Body of pancreas (tissue), 4 donors: ENCODE results near the gene TBX10.

Source experiments
- POLR2A ChIP-seq, 3 donors: fragments of 450-650 bp; IDR thresholded peaks; one replicate each; pipeline ENCODE4 v1.6.1; 2016; ENCODE audit warnings: antibody characterized with exemption in 3 of 3, mild to moderate bottlenecking in 2 of 3
- TF ChIP-seq, protein P1 (sequence below), 7 experiments: fragments of 450-650 bp in 4 of 7; fragments of 200-600 bp in 3 of 7; sonication (generic) in 3 of 7; IDR thresholded peaks; one replicate each; pipeline ENCODE4 v1.5.1; 2016 to 2019; ENCODE audit warnings: antibody characterized with exemption in 7 of 7

- TF ChIP-seq, protein P1, sequence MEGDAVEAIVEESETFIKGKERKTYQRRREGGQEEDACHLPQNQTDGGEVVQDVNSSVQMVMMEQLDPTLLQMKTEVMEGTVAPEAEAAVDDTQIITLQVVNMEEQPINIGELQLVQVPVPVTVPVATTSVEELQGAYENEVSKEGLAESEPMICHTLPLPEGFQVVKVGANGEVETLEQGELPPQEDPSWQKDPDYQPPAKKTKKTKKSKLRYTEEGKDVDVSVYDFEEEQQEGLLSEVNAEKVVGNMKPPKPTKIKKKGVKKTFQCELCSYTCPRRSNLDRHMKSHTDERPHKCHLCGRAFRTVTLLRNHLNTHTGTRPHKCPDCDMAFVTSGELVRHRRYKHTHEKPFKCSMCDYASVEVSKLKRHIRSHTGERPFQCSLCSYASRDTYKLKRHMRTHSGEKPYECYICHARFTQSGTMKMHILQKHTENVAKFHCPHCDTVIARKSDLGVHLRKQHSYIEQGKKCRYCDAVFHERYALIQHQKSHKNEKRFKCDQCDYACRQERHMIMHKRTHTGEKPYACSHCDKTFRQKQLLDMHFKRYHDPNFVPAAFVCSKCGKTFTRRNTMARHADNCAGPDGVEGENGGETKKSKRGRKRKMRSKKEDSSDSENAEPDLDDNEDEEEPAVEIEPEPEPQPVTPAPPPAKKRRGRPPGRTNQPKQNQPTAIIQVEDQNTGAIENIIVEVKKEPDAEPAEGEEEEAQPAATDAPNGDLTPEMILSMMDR (IDR thresholded peaks at IDR 0.05): no peak
- no peak for TF ChIP-seq POLR2A (IDR thresholded peaks at IDR 0.05)
These were observed 27.6 kb downstream of the TBX10 start for GRCh38 chr11:67611704-67612587.
